GM12878 (cell line): ENCODE results near the gene KMT2B. TPM values are rescaled to one million over a fixed set of nuclear protein-coding genes. Genes with fewer than 3 reads are reported as not detected.

ENCODE experiments used
- CREM ChIP-seq: IDR thresholded peaks from 2 replicates; pipeline ENCODE4 v1.6.1; 2014; ENCODE audit warnings: antibody characterized with exemption, low read depth
- EED ChIP-seq: sonication (generic); IDR thresholded peaks from 2 replicates; pipeline ENCODE4 v1.6.1; 2016; ENCODE audit warnings: antibody characterized with exemption, low read depth
- FOXK2 ChIP-seq: fragments of 450-650 bp; IDR thresholded peaks from 2 replicates; pipeline ENCODE4 v1.6.1; 2017; ENCODE audit warnings: mild to moderate bottlenecking, moderate library complexity
- JUNB ChIP-seq: IDR thresholded peaks from 2 replicates; pipeline ENCODE4 v1.6.1; 2016; ENCODE audit warnings: antibody characterized with exemption, mild to moderate bottlenecking
- MXI1 ChIP-seq: fragments of 150-350 bp; IDR thresholded peaks from 2 replicates; pipeline ENCODE4 v1.6.1; 2011; ENCODE audit warnings: low read depth, mild to moderate bottlenecking, inconsistent platforms, low read length, improper control_type of control experiment
- NFIC ChIP-seq: IDR thresholded peaks from 2 replicates; pipeline ENCODE4 v1.6.1; 2012; ENCODE audit warnings: low read depth, mild to moderate bottlenecking, inconsistent platforms, low read length, moderate library complexity
- NFYB ChIP-seq: IDR thresholded peaks from 2 replicates; pipeline ENCODE4 v1.6.1; 2011; ENCODE audit warnings: low read depth, mild to moderate bottlenecking, low read length, improper control_type of control experiment, moderate library complexity; ENCODE audit not compliant: insufficient read depth
- NR2C1 ChIP-seq: fragments of 450-650 bp; IDR thresholded peaks from 2 replicates; pipeline ENCODE4 v1.6.1; 2017; ENCODE audit warnings: antibody characterized with exemption, mild to moderate bottlenecking, moderate library complexity
- PAX5 ChIP-seq: IDR thresholded peaks from 2 replicates; pipeline ENCODE4 v1.6.1; 2011; ENCODE audit warnings: low read depth, low read length, borderline replicate concordance
- SMC3 ChIP-seq: IDR thresholded peaks from 2 replicates; pipeline ENCODE4 v1.6.1; 2011; ENCODE audit warnings: low read length, improper control_type of control experiment, borderline replicate concordance
- STAT1 ChIP-seq: fragments of 450-650 bp; conservative IDR thresholded peaks from 2 replicates; pipeline ENCODE4 v1.6.1; 2014; ENCODE audit warnings: antibody characterized with exemption, mild to moderate bottlenecking
- ZNF24 ChIP-seq: fragments of 450-650 bp; IDR thresholded peaks from 2 replicates; pipeline ENCODE4 v1.6.1; 2017; ENCODE audit warnings: antibody characterized with exemption, mild to moderate bottlenecking
- ZNF384 ChIP-seq: IDR thresholded peaks from 2 replicates; pipeline ENCODE4 v1.6.1; 2012; ENCODE audit warnings: low read depth, mild to moderate bottlenecking, low read length, improper control_type of control experiment, borderline replicate concordance
- ZZZ3 ChIP-seq: IDR thresholded peaks from 2 replicates; pipeline ENCODE4 v1.6.1; 2011; ENCODE audit warnings: low read depth; ENCODE audit not compliant: control insufficient read depth, insufficient read length
- polyA plus RNA-seq, 11 experiments: library from polyadenylated mRNA; depleted of rRNA in 4 of 11; unstranded in 6 of 11; stranded (reverse) in 5 of 11; fragments of >200 nt; fragmentation: Nextera tagmentation in 4 of 11; fragmentation: Illumina TruSeq in 1 of 11; extraction: Ambion mirVana in 4 of 11; extraction: Trizol in 1 of 11; gene quantifications; 1 replicate in 1 of 11; 2 replicates in 10 of 11; pipeline versions ENCODE4 v1.2.1 to v1.2.3, GENCODE V29; 2011 to 2016; ENCODE audit warnings: inconsistent platforms in 2 of 11, missing spikeins in 2 of 11, low read depth in 1 of 11
- total RNA-seq, 4 experiments: library from RNA; depleted of rRNA in 3 of 4; stranded (reverse); fragments of >200 nt in 3 of 4; fragmentation: Illumina TruSeq in 1 of 4; extraction: Trizol in 1 of 4; gene quantifications; 2 replicates each; pipeline versions ENCODE4 v1.2.1 to v1.2.3, GENCODE V29; 2013 to 2021
- TF ChIP-seq, protein P1 (sequence below): fragments of 450-650 bp; IDR thresholded peaks from 2 replicates; pipeline ENCODE4 v1.6.1; 2016; ENCODE audit warnings: mild to moderate bottlenecking
- TF ChIP-seq, protein P2 (sequence below): fragments of 450-650 bp; formaldehyde crosslinking; IDR thresholded peaks from 2 replicates; pipeline ENCODE4 v1.4.0; 2020; ENCODE audit warnings: mild to moderate bottlenecking, moderate library complexity
- TF ChIP-seq, protein P3 (sequence below): IDR thresholded peaks from 2 replicates; pipeline ENCODE4 v1.6.1; 2012; ENCODE audit warnings: low read depth, low read length, improper control_type of control experiment
- TF ChIP-seq, protein P4 (sequence below): fragments of 450-650 bp; IDR thresholded peaks from 2 replicates; pipeline ENCODE4 v1.6.1; 2017; ENCODE audit warnings: low read depth, mild to moderate bottlenecking, moderate library complexity
- TF ChIP-seq, protein P5 (sequence below): IDR thresholded peaks from 2 replicates; pipeline ENCODE4 v1.6.1; 2012; ENCODE audit warnings: mild to moderate bottlenecking, low read depth, low read length

The KMT2B gene
- total and polyA plus RNA-seq, 10 of the 15 experiments (the other 5 are each of a cell fraction or from before 2014, with no cell fraction given) = 0.71 to 35.6 (median 6.0) TPM

DNA sequence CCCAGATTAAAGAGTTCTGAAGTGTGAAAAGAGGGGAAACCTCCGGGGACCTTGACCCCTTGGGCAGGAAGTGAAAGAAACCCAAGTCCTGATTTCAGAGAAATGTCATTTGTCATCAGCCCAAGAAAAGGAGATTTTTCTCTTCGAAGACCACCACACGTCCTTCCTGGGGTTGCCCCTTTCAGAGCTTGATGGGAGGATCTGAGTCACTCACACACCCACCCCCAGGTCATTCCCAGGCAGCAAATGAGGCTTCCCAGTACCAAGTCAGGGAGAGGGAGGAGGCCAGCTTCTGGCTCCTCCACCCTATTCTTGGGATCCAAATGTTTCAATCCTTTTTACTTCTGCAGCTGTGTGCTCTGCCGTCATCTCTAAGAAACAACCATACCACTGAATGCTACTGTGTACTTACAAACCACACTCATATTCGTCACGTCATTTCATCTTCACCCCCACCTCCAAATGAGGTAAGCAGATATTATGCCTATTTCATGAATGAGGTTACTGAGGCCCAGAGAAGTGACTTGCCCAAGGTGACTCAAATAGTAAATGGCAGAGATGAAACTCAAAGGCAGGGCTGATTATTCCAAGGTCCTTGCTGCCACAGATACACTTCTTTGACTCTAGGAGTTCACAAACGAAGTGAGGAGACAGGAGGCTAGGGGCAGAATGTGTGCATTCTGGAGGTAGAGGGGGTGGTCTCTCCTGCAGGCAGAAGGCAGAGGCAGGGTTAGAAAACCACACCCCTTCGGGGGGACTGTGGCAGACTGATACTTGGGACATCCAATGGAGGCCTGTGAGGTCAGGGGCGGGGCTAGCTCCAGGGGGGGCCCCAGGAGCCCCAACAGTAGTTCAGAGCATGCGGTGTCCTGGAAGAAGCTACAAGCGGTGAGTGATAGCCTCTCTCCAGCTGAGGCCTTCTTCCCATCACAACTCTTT lies 5.0 kb upstream of the KMT2B start (continued):
- TF ChIP-seq PAX5 (0 out of 2 replicates have a peak, but pooled peaks have one; percentile 29), ZZZ3 (no peak), FOXK2 (no peak), NR2C1 (no peak), EED (peak; percentile 69), MXI1 (peak; percentile 57), ZNF384 (no peak), STAT1 (no peak), NFYB (peak; percentile 82), CREM (peak; percentile 97), SMC3 (no peak), JUNB (peak; percentile 90), NFIC (peak; percentile 82; the same call in 1 of the 2 replicates), ZNF24 (no peak)
- TF ChIP-seq, protein P1, sequence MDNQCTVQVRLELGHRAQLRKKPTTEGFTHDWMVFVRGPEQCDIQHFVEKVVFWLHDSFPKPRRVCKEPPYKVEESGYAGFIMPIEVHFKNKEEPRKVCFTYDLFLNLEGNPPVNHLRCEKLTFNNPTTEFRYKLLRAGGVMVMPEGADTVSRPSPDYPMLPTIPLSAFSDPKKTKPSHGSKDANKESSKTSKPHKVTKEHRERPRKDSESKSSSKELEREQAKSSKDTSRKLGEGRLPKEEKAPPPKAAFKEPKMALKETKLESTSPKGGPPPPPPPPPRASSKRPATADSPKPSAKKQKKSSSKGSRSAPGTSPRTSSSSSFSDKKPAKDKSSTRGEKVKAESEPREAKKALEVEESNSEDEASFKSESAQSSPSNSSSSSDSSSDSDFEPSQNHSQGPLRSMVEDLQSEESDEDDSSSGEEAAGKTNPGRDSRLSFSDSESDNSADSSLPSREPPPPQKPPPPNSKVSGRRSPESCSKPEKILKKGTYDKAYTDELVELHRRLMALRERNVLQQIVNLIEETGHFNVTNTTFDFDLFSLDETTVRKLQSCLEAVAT = 0 out of 2 replicates have a peak, but pooled peaks have one; percentile 45
- TF ChIP-seq, protein P2, sequence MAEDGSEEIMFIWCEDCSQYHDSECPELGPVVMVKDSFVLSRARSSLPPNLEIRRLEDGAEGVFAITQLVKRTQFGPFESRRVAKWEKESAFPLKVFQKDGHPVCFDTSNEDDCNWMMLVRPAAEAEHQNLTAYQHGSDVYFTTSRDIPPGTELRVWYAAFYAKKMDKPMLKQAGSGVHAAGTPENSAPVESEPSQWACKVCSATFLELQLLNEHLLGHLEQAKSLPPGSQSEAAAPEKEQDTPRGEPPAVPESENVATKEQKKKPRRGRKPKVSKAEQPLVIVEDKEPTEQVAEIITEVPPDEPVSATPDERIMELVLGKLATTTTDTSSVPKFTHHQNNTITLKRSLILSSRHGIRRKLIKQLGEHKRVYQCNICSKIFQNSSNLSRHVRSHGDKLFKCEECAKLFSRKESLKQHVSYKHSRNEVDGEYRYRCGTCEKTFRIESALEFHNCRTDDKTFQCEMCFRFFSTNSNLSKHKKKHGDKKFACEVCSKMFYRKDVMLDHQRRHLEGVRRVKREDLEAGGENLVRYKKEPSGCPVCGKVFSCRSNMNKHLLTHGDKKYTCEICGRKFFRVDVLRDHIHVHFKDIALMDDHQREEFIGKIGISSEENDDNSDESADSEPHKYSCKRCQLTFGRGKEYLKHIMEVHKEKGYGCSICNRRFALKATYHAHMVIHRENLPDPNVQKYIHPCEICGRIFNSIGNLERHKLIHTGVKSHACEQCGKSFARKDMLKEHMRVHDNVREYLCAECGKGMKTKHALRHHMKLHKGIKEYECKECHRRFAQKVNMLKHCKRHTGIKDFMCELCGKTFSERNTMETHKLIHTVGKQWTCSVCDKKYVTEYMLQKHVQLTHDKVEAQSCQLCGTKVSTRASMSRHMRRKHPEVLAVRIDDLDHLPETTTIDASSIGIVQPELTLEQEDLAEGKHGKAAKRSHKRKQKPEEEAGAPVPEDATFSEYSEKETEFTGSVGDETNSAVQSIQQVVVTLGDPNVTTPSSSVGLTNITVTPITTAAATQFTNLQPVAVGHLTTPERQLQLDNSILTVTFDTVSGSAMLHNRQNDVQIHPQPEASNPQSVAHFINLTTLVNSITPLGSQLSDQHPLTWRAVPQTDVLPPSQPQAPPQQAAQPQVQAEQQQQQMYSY (CRISPR knock-in tag) = no peak
- TF ChIP-seq, protein P3, sequence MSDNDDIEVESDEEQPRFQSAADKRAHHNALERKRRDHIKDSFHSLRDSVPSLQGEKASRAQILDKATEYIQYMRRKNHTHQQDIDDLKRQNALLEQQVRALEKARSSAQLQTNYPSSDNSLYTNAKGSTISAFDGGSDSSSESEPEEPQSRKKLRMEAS = peak; percentile 56
- TF ChIP-seq, protein P4, sequence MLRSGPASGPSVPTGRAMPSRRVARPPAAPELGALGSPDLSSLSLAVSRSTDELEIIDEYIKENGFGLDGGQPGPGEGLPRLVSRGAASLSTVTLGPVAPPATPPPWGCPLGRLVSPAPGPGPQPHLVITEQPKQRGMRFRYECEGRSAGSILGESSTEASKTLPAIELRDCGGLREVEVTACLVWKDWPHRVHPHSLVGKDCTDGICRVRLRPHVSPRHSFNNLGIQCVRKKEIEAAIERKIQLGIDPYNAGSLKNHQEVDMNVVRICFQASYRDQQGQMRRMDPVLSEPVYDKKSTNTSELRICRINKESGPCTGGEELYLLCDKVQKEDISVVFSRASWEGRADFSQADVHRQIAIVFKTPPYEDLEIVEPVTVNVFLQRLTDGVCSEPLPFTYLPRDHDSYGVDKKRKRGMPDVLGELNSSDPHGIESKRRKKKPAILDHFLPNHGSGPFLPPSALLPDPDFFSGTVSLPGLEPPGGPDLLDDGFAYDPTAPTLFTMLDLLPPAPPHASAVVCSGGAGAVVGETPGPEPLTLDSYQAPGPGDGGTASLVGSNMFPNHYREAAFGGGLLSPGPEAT = peak; percentile 70; the same call in 1 of the 2 replicates
- TF ChIP-seq, protein P5, sequence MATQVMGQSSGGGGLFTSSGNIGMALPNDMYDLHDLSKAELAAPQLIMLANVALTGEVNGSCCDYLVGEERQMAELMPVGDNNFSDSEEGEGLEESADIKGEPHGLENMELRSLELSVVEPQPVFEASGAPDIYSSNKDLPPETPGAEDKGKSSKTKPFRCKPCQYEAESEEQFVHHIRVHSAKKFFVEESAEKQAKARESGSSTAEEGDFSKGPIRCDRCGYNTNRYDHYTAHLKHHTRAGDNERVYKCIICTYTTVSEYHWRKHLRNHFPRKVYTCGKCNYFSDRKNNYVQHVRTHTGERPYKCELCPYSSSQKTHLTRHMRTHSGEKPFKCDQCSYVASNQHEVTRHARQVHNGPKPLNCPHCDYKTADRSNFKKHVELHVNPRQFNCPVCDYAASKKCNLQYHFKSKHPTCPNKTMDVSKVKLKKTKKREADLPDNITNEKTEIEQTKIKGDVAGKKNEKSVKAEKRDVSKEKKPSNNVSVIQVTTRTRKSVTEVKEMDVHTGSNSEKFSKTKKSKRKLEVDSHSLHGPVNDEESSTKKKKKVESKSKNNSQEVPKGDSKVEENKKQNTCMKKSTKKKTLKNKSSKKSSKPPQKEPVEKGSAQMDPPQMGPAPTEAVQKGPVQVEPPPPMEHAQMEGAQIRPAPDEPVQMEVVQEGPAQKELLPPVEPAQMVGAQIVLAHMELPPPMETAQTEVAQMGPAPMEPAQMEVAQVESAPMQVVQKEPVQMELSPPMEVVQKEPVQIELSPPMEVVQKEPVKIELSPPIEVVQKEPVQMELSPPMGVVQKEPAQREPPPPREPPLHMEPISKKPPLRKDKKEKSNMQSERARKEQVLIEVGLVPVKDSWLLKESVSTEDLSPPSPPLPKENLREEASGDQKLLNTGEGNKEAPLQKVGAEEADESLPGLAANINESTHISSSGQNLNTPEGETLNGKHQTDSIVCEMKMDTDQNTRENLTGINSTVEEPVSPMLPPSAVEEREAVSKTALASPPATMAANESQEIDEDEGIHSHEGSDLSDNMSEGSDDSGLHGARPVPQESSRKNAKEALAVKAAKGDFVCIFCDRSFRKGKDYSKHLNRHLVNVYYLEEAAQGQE = no peak
